K562 (cell line): ENCODE results near the gene SLC25A18. TPM values are rescaled to one million over a fixed set of nuclear protein-coding genes. Genes with fewer than 3 reads are reported as not detected.
A peak's percentile ranks its signal among the peaks of the same experiment; 100 is the strongest.

Experiments used
- ATF1 ChIP-seq, 2 experiments: fragments of 450-650 bp in 1 of 2; IDR thresholded peaks; 2 replicates each; pipeline ENCODE4 v1.6.1; 2016; ENCODE audit warnings: missing compliant biosample characterization in 1 of 2, missing genetic modification characterization in 1 of 2
- HSF4 ChIP-seq: fragments of 250-450 bp; sonication (Bioruptor Pico); IDR thresholded peaks from 2 replicates; pipeline ENCODE4 v2.1.2; 2022; ENCODE audit warnings: mild to moderate bottlenecking, moderate library complexity, borderline replicate concordance
- IFI16 ChIP-seq: fragments of 250-450 bp; sonication (Bioruptor Pico); IDR thresholded peaks from 2 replicates; pipeline ENCODE4 v2.1.2; 2022; ENCODE audit warnings: mild to moderate bottlenecking, inconsistent platforms
- KLF13 ChIP-seq: fragments of 450-650 bp; IDR thresholded peaks from 2 replicates; pipeline ENCODE4 v1.6.1; 2016; ENCODE audit warnings: missing genetic modification characterization, low read depth, mild to moderate bottlenecking, missing compliant biosample characterization, moderate library complexity, borderline replicate concordance
- MYC ChIP-seq, 2 experiments: fragments of 250-450 bp in 1 of 2; sonication (Bioruptor Pico) in 1 of 2; IDR thresholded peaks; 2 replicates each; pipeline versions ENCODE4 v1.5.1 to v1.6.1; 2012 to 2021; ENCODE audit warnings: low read depth in 2 of 2, borderline replicate concordance in 1 of 2, improper control_type of control experiment in 1 of 2, low read length in 1 of 2, mild to moderate bottlenecking in 1 of 2, moderate library complexity in 1 of 2
- NFE2 ChIP-seq: IDR thresholded peaks from 2 replicates; pipeline ENCODE4 v1.6.1; 2014; ENCODE audit warnings: antibody characterized with exemption, low read depth
- SREBF2 ChIP-seq: sonication (generic); formaldehyde crosslinking; IDR thresholded peaks from 2 replicates; pipeline ENCODE4 v1.4.0; 2020; ENCODE audit warnings: mild to moderate bottlenecking, missing genetic modification reagents
- SRSF9 ChIP-seq: fragments of 200-400 bp; formaldehyde crosslinking; IDR thresholded peaks from 2 replicates; pipeline ENCODE4 v1.6.1; 2017; ENCODE audit warnings: low read depth, low read length, borderline replicate concordance
- TARDBP ChIP-seq: fragments of 450-650 bp; IDR thresholded peaks from 2 replicates; pipeline ENCODE4 v1.6.1; 2016
- XRCC4 ChIP-seq: IDR thresholded peaks from one replicate; pipeline ENCODE4 v1.6.1; 2011; ENCODE audit not compliant: insufficient read depth, insufficient read length; ENCODE audit errors: extremely low read depth
- ZZZ3 ChIP-seq: fragments of 450-650 bp; IDR thresholded peaks from 2 replicates; pipeline ENCODE4 v1.6.1; 2016; ENCODE audit warnings: antibody characterized with exemption, mild to moderate bottlenecking, moderate library complexity
- polyA plus RNA-seq, 8 experiments: library from polyadenylated mRNA; depleted of rRNA in 4 of 8; stranded (reverse) in 5 of 8; unstranded in 3 of 8; fragments of >200 nt; fragmentation: Nextera tagmentation in 2 of 8; fragmentation: Illumina TruSeq in 1 of 8; extraction: Ambion mirVana in 2 of 8; extraction: Trizol in 1 of 8; gene quantifications; 2 replicates each; pipeline versions ENCODE4 v1.2.1 to v1.2.3, GENCODE V29; 2011 to 2014; ENCODE audit warnings: inconsistent platforms in 1 of 8, missing spikeins in 1 of 8
- total RNA-seq, 7 experiments: library from RNA; depleted of rRNA in 6 of 7; stranded (reverse); fragments of >200 nt in 6 of 7; fragmentation: Illumina TruSeq in 2 of 7; extraction: Trizol in 2 of 7; gene quantifications; 2 replicates each; pipeline versions ENCODE4 v1.2.1 to v1.2.3, GENCODE V29; 2011 to 2021; ENCODE audit warnings: low replicate concordance in 1 of 7
- TF ChIP-seq, protein P1 (sequence below): fragments of 450-650 bp; IDR thresholded peaks from 2 replicates; pipeline ENCODE4 v1.6.1; 2016; ENCODE audit warnings: low read depth
- TF ChIP-seq, protein P2 (sequence below): IDR thresholded peaks from 2 replicates; pipeline ENCODE4 v1.6.1; 2011; ENCODE audit warnings: borderline replicate concordance, low read depth, mild to moderate bottlenecking, moderate library complexity, low read length; ENCODE audit not compliant: insufficient read depth, poor library complexity, severe bottlenecking
- TF ChIP-seq, protein P3 (sequence below): sonication (generic); formaldehyde crosslinking; IDR thresholded peaks from 2 replicates; pipeline ENCODE4 v1.8.0; 2022; ENCODE audit warnings: missing genetic modification reagents, mild to moderate bottlenecking, moderate library complexity, borderline replicate concordance

SLC25A18 gene
- total and polyA plus RNA-seq, 9 of the 15 experiments (the other 6 are each of a cell fraction or from before 2014, with no cell fraction given), result 0.04 TPM; not detected in 8

DNA sequence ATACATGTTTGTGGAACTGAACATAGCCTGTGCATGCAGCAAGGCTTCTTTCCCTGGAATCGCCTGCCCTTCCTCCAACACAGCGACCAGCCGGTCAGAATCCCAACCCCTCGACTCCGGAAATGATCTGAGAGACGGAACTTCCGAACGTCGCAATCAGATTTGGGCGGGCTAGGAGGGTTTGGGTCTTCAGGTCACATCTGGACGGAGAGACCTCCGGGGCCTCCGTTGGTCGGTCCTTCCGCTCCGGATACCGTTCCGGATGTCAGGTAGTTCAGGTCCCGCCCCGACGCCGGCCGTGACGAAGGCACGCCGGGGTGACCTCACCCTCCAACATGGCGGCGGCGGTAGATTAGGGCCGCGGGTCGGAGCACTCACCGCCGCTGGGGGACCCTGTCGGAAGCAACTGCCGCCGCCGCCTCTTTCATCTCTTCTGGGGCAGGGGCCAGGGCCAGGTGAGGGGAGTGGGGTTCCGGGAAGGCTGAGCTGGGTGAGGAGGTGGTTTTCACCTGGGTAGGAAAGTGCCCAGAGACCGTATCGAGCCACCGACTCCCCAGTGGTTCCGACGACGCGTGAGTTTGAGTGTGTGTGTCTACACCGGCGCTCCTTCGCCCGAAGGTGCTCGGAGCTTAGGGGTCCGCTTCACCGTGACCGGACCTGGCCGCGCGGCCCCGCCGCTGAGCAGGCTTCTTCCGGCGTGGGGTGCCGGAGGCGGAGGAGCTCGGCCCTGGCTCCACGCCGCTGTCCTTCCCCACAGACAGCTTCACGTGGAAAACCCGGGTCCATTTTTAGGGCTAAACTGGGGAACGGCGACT, 75.3 kb downstream of the SLC25A18 start, which contains the start of gene BCL2L13 (continued):
- TF ChIP-seq, protein P1, sequence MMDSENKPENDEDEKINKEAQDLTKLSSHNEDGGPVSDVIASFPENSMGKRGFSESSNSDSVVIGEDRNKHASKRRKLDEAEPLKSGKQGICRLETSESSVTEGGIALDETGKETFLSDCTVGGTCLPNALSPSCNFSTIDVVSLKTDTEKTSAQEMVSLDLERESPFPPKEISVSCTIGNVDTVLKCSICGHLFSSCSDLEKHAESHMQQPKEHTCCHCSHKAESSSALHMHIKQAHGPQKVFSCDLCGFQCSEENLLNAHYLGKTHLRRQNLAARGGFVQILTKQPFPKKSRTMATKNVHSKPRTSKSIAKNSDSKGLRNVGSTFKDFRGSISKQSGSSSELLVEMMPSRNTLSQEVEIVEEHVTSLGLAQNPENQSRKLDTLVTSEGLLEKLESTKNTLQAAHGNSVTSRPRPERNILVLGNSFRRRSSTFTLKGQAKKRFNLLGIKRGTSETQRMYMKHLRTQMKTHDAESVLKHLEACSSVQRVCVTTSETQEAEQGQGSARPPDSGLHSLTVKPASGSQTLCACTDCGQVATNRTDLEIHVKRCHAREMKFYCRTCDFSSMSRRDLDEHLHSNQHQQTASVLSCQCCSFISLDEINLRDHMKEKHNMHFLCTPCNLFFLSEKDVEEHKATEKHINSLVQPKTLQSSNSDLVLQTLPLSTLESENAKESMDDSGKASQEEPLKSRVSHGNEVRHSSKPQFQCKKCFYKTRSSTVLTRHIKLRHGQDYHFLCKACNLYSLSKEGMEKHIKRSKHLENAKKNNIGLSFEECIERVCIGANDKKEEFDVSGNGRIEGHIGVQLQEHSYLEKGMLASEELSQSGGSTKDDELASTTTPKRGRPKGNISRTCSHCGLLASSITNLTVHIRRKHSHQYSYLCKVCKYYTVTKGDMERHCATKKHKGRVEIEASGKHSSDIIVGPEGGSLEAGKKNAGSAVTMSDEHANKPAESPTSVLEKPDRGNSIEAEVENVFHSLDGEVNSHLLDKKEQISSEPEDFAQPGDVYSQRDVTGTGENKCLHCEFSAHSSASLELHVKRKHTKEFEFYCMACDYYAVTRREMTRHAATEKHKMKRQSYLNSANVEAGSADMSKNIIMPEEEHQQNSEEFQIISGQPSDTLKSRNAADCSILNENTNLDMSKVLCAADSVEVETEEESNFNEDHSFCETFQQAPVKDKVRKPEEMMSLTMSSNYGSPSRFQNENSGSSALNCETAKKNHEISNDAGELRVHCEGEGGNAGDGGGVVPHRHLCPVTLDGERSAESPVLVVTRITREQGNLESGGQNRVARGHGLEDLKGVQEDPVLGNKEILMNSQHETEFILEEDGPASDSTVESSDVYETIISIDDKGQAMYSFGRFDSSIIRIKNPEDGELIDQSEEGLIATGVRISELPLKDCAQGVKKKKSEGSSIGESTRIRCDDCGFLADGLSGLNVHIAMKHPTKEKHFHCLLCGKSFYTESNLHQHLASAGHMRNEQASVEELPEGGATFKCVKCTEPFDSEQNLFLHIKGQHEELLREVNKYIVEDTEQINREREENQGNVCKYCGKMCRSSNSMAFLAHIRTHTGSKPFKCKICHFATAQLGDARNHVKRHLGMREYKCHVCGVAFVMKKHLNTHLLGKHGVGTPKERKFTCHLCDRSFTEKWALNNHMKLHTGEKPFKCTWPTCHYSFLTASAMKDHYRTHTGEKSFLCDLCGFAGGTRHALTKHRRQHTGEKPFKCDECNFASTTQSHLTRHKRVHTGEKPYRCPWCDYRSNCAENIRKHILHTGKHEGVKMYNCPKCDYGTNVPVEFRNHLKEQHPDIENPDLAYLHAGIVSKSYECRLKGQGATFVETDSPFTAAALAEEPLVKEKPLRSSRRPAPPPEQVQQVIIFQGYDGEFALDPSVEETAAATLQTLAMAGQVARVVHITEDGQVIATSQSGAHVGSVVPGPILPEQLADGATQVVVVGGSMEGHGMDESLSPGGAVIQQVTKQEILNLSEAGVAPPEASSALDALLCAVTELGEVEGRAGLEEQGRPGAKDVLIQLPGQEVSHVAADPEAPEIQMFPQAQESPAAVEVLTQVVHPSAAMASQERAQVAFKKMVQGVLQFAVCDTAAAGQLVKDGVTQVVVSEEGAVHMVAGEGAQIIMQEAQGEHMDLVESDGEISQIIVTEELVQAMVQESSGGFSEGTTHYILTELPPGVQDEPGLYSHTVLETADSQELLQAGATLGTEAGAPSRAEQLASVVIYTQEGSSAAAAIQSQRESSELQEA, result peak; percentile 91
- no peak for TF ChIP-seq HSF4 (CRISPR knock-in tag)
- no peak for TF ChIP-seq NFE2
- TF ChIP-seq, protein P2, sequence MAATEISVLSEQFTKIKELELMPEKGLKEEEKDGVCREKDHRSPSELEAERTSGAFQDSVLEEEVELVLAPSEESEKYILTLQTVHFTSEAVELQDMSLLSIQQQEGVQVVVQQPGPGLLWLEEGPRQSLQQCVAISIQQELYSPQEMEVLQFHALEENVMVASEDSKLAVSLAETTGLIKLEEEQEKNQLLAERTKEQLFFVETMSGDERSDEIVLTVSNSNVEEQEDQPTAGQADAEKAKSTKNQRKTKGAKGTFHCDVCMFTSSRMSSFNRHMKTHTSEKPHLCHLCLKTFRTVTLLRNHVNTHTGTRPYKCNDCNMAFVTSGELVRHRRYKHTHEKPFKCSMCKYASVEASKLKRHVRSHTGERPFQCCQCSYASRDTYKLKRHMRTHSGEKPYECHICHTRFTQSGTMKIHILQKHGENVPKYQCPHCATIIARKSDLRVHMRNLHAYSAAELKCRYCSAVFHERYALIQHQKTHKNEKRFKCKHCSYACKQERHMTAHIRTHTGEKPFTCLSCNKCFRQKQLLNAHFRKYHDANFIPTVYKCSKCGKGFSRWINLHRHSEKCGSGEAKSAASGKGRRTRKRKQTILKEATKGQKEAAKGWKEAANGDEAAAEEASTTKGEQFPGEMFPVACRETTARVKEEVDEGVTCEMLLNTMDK, result peak; percentile 43
- TF ChIP-seq SREBF2 (CRISPR knock-in tag), result no peak; the same call in 1 of the 2 replicates
- TF ChIP-seq XRCC4, result no peak
- no peak for TF ChIP-seq KLF13 (tag)
- no peak for TF ChIP-seq ZZZ3
- TF ChIP-seq TARDBP, result no peak
- TF ChIP-seq ATF1 (CRISPR knock-in tag; IDR thresholded peaks at IDR 0.05), result no peak; the same call in 1 of the 2 replicates
- peak; percentile 98 for TF ChIP-seq ATF1 (tag; IDR thresholded peaks at IDR 0.05)
- TF ChIP-seq, protein P3, sequence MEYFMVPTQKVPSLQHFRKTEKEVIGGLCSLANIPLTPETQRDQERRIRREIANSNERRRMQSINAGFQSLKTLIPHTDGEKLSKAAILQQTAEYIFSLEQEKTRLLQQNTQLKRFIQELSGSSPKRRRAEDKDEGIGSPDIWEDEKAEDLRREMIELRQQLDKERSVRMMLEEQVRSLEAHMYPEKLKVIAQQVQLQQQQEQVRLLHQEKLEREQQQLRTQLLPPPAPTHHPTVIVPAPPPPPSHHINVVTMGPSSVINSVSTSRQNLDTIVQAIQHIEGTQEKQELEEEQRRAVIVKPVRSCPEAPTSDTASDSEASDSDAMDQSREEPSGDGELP (CRISPR knock-in tag), result peak; percentile 94; the same call in 1 of the 2 replicates
- peak; percentile 77 for TF ChIP-seq MYC (IDR thresholded peaks at IDR 0.05; ENCODE audit: low read depth, low read length)
- TF ChIP-seq MYC (CRISPR knock-in tag; IDR thresholded peaks at IDR 0.05; ENCODE audit: borderline replicate concordance, low read depth), result peak; percentile 83
- TF ChIP-seq SRSF9, result no peak
- no peak for TF ChIP-seq IFI16 (CRISPR knock-in tag)
